Panc1 (cell line): Measurements from ENCODE around the gene RUNX1.

Experiments used
- CTCF ChIP-seq: fragments of 450-650 bp; IDR thresholded peaks from 2 replicates; pipeline ENCODE4 v1.5.1; 2017; ENCODE audit warnings: mild to moderate bottlenecking
- POLR2AphosphoS5 ChIP-seq: IDR thresholded peaks from 2 replicates; pipeline ENCODE4 v1.6.1; 2012; ENCODE audit warnings: mild to moderate bottlenecking, low read depth, low read length, moderate library complexity
- SIN3A ChIP-seq: IDR thresholded peaks from 2 replicates; pipeline ENCODE4 v1.6.1; 2012; ENCODE audit warnings: low read depth, mild to moderate bottlenecking, low read length, moderate library complexity, borderline replicate concordance; ENCODE audit not compliant: insufficient read depth

- TF ChIP-seq CTCF (no peak), SIN3A (no peak), POLR2AphosphoS5 (no peak)
Observed at GRCh38 chr21:35017256-35017655, 31.8 kb downstream of the RUNX1 start.
